T-helper 17 cell (primary cell): ENCODE data around the gene MYO1E. TPM values are rescaled to one million over a fixed set of nuclear protein-coding genes. Genes with fewer than 3 reads are reported as not detected.

Source experiments
- ATAC-seq: fragments of 150-1000 bp; cut with Tn5 transposase; 2 replicates; pipeline ENCODE4 v1.10.0; 2021; ENCODE audit warnings: mild to moderate bottlenecking, moderate library complexity
- DNase-seq, 3 donors: peaks; one replicate each; pipeline versions ENCODE4 v3.0.0 to v3.0.0-alpha.2; 2020 to 2021
- H3K9me3 ChIP-seq: one replicate; pipeline ENCODE4 v1.7.0; 2013; ENCODE audit warnings: low read length, mild to moderate bottlenecking; ENCODE audit not compliant: control insufficient read depth, poor library complexity, severe bottlenecking
- H3K27ac Mint-ChIP-seq: one replicate; pipeline ENCODE4 v1.8.0; 2022; ENCODE audit warnings: mild to moderate bottlenecking, moderate library complexity, mixed read lengths
- H3K27me3 Mint-ChIP-seq: one replicate; pipeline ENCODE4 v1.8.0; 2022; ENCODE audit warnings: mixed read lengths
- H3K36me3 Mint-ChIP-seq: one replicate; pipeline ENCODE4 v1.8.0; 2022; ENCODE audit warnings: low read depth, mixed read lengths
- H3K4me1 Mint-ChIP-seq: one replicate; pipeline ENCODE4 v1.8.0; 2022; ENCODE audit warnings: mild to moderate bottlenecking, mixed read lengths
- H3K4me3 Mint-ChIP-seq: one replicate; pipeline ENCODE4 v1.8.0; 2022; ENCODE audit warnings: mild to moderate bottlenecking, moderate library complexity, mixed read lengths
- total RNA-seq, 4 donors: library from RNA in 2 of 4; stranded (reverse) in 2 of 4; gene quantifications; one replicate each; pipeline ENCODE4 v1.2.3 and lab custom pipeline; 2022 to 2026

The MYO1E gene
- total RNA-seq, 2 donors from 2014 or later, result 4.0 to 4.1 TPM

DNA sequence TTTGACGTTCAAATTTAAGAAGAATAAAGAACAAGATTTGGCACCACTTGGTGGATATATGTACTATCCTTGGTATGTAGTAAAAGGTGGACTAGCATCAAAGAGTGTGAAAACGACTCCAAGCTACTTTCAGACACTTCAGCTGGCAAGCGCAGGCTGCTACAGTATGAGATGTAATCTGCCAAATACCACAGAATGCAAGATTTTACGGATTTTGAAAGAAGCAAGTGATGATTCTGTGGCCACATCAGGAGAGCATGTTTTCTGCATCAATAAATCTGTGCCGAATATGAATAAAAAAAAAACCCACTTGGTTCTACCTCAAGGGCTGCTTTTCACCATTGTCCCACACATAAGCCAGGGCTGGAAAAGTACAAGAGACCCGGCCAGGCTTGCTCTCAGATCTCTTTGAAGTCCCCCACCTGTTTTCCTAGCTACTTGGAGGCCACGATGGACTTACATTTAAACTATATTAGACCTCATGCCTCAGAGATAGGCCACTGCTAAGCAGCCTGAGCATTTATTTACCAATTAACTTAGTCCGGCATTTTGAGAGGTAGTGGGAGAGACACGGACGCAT lies 37.4 kb downstream of the MYO1E start:
- Mint-ChIP-seq H3K27ac (no peak overlapping the region), H3K4me3 (no peak overlapping the region), H3K4me1 (peaks cover 2% of the 10 kb centered on the region), H3K27me3 (peaks cover 7% of the 10 kb centered on the region), H3K36me3 (no peaks in the 10 kb centered on the region)
- ATAC-seq (no peak), DNase-seq (no peak)
- H3K9me3 ChIP-seq, result no peaks in the 10 kb centered on the region

DNA sequence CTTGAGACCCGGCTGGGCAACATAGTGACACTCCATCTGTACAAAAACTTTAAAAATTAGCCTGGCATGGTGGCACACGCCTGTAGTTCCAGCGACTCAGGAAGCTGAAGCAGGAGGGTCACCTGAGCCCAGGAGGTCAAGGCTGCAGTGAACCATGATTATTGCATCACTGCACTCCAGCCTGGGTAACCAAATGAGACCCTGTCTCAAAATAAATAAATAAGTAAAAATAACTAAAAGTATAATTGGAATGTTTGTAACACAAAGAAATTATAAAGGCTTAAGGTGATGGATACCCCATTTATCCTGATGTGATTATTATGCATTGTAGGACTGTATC lies 38.6 kb downstream of the MYO1E start:
- Mint-ChIP-seq H3K36me3 (no peaks in the 10 kb centered on the region), H3K27me3 (peaks cover 14% of the 10 kb centered on the region), H3K4me1 (peaks cover 2% of the 10 kb centered on the region), H3K27ac (no peak overlapping the region), H3K4me3 (no peak overlapping the region)
- no peaks in the 10 kb centered on the region for H3K9me3 ChIP-seq
- ATAC-seq (no peak), DNase-seq (no peak)

DNA sequence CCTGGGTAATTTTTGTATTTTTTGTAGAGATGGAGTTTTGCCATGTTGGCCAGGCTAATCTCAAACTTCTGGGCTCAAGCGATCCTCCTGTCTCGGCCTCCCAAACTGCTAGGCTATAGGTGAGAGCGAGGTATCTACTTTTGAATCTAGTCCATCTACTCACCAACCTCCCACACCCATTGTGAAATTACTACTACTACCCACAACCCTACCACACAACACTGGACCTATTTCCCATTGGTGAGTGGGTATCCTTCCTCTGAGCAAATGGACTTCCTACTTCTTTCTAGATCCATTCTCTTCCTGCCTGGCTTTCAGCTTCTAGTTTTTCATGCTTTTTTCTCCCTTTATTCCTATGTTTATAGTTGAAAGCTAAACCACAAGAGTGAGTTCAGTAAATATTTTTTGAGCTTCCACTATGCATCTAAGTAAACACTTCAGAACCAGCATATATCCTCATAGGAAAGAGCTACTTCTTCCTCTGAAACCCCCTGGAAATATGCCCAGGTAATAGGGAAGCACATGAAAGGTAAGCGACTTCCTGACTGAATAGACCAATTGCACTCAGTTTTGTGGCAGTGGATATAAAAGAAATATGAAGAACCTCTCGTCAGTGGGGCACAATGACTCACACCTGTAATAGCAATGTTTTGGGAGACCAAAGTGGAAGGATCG lies 39.1 kb downstream of the MYO1E start:
- H3K4me1 Mint-ChIP-seq, result peaks cover 2% of the 10 kb centered on the region
- H3K9me3 ChIP-seq, result no peaks in the 10 kb centered on the region
- H3K27me3 Mint-ChIP-seq, result peaks cover 15% of the 10 kb centered on the region
- no peak overlapping the region for H3K27ac Mint-ChIP-seq
- DNase-seq (no peak), ATAC-seq (no peak)
- H3K4me3 Mint-ChIP-seq, result no peak overlapping the region
- no peaks in the 10 kb centered on the region for H3K36me3 Mint-ChIP-seq

DNA sequence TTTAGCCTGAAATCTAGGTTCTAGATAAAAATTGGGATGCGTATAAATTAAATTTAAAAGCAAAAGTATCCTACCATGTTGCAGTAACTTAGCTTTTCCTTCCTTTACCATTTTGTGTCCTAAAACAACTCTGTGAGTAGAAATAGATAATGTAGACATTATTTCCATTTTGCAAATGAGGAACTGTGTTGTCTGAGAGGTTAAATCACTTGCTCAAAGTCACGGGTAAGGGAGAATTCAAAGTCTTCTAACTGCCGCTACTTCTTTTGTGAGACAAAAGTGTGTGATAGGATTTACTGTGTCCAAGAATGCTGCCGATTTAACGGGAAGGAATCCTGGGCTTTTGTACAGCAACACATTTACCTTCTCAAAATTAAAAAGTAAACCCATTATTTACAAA lies 40.7 kb downstream of the MYO1E start:
- ATAC-seq (no peak), DNase-seq (no peak)
- Mint-ChIP-seq H3K27ac (no peak overlapping the region), H3K4me3 (no peak overlapping the region), H3K27me3 (peaks cover 15% of the 10 kb centered on the region), H3K4me1 (peaks cover 2% of the 10 kb centered on the region), H3K36me3 (no peaks in the 10 kb centered on the region)
- no peaks in the 10 kb centered on the region for H3K9me3 ChIP-seq

DNA sequence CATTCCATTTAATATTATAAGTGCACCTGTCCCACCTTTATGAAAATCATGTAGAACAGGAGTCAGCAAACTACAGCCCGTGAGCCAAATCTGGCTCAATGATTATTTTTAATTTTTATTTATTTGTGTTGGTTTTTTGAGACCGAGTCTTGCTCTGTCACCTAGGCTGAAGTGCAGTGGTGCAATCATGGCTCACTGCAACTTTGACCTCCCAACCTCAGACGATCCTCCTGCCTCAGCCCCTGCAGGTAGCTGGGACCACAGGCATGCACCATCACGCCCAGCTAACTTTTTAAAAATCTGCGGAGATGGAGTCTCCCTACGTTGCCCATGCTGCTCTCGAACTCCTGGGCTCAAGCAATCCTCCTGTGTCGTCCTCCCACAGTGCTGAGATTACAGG lies 42.0 kb downstream of the MYO1E start:
- peaks cover 2% of the 10 kb centered on the region for H3K4me1 Mint-ChIP-seq
- ATAC-seq (no peak), DNase-seq (no peak)
- H3K9me3 ChIP-seq, result no peaks in the 10 kb centered on the region
- H3K27me3 Mint-ChIP-seq, result peaks cover 15% of the 10 kb centered on the region
- no peaks in the 10 kb centered on the region for H3K36me3 Mint-ChIP-seq
- H3K4me3 Mint-ChIP-seq, result no peak overlapping the region
- H3K27ac Mint-ChIP-seq, result no peak overlapping the region

DNA sequence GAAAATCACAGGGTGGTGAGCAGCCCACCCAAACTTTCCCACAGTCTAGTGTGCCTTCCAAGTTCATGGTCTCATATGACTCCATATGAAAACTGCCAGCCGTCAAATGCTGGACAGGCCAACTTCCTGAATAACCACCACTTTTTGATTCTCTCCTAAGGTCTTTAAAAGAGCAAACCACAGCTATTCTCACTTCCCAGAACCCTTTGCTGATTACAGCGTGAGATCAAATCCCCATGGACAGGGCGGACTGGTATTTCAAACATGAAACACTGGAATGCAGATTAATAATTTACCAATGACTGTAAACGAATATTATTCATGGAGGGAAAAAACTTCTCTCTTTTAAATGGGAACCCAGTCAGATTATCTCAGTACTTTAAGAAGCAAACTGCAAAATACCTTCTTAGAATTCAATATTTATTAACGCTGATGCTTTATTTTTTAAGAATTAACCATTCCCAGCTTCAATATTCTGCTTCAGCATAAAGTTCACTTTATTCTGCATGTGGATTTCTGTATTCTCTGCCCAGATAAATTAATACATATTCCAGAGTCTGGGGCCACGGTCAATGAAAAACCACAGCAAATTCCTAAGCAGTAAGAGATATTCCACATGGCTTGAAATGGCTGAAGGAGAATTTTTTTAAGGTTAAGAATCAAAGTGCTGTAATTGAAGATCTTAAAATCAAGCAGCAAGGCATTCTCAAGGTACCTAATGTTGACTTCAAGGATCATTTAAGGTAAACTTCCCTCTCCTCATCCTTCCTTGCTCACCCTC lies 42.9 kb downstream of the MYO1E start:
- no peaks in the 10 kb centered on the region for H3K36me3 Mint-ChIP-seq
- DNase-seq, result no peak
- ATAC-seq, result no peak

DNA sequence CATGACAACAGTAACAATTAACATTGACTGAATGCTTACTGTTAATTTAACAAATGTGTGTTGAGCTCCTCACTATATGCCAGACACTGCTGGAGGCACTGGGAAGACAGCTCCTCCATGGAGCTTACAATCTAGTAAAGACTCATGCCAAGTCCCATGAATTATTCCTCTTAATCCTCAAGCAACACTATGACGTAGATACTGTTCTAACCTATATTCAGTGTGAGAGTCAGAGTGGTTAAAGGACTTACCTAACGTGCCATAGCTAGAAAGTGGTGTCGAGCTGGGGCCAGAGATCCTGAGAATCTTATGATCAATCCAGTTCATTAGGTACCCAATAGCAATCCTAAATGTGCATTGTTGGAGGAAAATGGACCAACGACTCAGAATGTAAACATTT lies 43.6 kb downstream of the MYO1E start:
- no peaks in the 10 kb centered on the region for H3K9me3 ChIP-seq
- Mint-ChIP-seq H3K4me1 (peaks cover 4% of the 10 kb centered on the region), H3K36me3 (no peaks in the 10 kb centered on the region), H3K27ac (no peak overlapping the region), H3K4me3 (no peak overlapping the region), H3K27me3 (peaks cover 15% of the 10 kb centered on the region)
- ATAC-seq, result no peak
- DNase-seq, result no peak

More for the DNA sequence above, 42.9 kb downstream of the MYO1E start:
- H3K9me3 ChIP-seq, result no peaks in the 10 kb centered on the region
- peaks cover 15% of the 10 kb centered on the region for H3K27me3 Mint-ChIP-seq
- no peak overlapping the region for H3K27ac Mint-ChIP-seq
- peaks cover 2% of the 10 kb centered on the region for H3K4me1 Mint-ChIP-seq
- H3K4me3 Mint-ChIP-seq, result no peak overlapping the region

DNA sequence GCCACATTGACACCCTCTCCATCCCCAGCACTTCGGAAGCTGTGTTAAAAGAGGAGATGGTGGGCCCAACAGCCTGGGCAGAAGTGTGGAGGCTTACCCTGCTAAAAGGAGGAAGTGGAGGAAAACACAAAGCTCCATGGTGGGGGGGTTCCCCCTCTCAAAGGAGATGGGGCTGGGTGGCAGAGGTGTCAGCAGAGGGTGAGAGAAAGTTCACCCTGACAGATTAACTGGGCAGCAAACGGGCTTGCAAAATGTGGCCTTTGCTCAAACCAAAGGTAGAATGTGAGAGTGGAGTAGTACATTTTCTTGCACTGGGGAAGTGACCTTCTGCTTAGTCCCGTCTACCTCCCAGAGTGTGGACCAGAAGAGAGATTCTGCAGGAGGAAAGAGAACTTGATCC lies 44.7 kb downstream of the MYO1E start:
- no peak overlapping the region for H3K27ac Mint-ChIP-seq
- no peaks in the 10 kb centered on the region for H3K36me3 Mint-ChIP-seq
- H3K4me1 Mint-ChIP-seq, result peaks cover 2% of the 10 kb centered on the region
- H3K27me3 Mint-ChIP-seq, result peaks cover 24% of the 10 kb centered on the region
- DNase-seq (no peak), ATAC-seq (peak; percentile 52)
- H3K9me3 ChIP-seq, result no peaks in the 10 kb centered on the region
- H3K4me3 Mint-ChIP-seq, result no peak overlapping the region

DNA sequence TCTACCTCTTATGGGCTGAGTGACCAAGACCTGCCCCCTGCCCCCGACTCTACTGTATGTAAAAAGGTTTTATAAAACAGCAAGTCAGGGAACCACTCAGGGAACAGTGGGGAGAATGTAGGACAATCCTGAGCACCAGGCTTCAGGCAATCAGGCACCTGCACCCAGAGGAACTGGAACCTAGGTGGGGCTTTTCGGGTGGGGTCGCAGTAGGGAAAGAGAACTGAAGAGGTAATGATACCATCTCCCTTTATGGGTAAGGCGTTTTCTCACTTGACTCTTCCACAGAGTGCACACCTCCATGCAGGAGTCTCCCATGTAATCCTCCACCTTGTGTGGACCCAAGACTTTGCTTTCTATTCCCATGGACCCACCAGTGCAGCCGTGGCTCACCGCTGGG lies 45.8 kb downstream of the MYO1E start:
- no peaks in the 10 kb centered on the region for H3K9me3 ChIP-seq
- no peak for DNase-seq
- Mint-ChIP-seq H3K36me3 (no peaks in the 10 kb centered on the region), H3K27me3 (peaks cover 24% of the 10 kb centered on the region), H3K27ac (no peak overlapping the region), H3K4me1 (peaks cover 5% of the 10 kb centered on the region), H3K4me3 (no peak overlapping the region)
- ATAC-seq, result no peak

DNA sequence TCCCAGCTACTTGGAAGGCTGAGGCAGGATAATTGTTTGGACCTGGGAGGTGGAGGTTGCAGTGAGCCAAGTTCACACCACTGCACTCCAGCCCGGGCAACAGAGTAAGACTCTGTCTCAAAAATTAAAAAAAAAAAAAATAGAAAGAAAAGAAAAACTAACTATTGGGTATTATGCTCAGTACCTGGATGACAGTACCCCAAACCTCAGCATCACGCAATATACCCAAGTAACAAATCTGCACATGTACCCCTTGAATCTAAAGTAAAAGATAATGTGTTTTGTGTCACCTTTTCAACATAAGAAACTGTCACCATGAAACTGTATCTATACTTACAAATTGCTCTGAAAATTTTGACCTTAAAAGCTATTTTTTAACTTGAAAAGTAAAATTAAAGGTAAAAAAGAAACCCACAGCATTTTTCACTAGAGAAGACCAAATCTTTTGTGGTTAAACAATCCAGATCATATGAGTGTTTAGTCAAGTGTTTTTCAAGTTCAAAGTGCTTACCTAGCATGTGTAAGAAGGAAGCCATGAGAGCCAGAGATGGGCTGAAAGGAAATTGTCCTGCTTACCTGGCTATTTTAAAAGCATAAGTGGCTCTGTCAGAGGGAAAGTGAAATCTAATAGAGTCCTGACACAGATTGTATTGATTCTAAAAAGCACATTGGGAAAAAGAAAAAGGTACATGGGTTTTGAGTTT lies 50.5 kb downstream of the MYO1E start:
- Mint-ChIP-seq H3K27ac (no peak overlapping the region), H3K27me3 (peaks cover 9% of the 10 kb centered on the region), H3K36me3 (no peaks in the 10 kb centered on the region), H3K4me1 (peaks cover 8% of the 10 kb centered on the region), H3K4me3 (no peak overlapping the region)
- ATAC-seq (peak; percentile 35), DNase-seq (no peak)
- no peaks in the 10 kb centered on the region for H3K9me3 ChIP-seq

DNA sequence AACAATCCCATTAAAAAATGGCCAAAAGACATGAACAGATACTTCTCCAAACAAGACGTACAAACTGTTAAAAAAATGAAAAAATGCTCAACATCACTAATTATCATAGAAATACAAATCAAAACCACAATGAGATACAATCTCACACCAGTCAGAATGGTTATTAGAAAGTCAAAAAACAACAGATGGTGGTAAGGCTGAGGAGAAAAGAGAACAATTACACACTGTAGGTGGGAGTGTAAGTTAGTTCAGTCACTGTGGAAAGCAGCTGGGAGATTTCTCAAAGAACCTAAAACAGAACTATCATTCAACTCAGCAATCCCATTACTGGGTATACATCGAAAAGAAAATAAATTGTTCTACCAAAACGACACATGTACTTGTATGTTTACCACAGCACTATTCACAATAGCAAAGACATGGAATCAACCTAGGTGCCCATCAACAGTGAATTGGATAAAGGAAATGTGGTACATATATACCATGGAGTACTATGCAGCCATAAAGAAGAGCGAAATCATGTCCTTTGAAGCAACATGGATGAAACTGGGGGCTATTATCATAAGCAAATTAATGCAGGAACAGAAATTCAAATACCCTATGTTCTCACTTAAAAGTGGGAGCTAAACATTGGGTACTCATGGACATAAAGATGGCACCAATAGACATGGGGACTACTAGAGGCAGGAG lies 51.5 kb downstream of the MYO1E start:
- peaks cover 8% of the 10 kb centered on the region for H3K4me1 Mint-ChIP-seq
- no peak for ATAC-seq
- DNase-seq, result no peak
- peaks cover 9% of the 10 kb centered on the region for H3K27me3 Mint-ChIP-seq
- no peaks in the 10 kb centered on the region for H3K36me3 Mint-ChIP-seq
- H3K9me3 ChIP-seq, result no peaks in the 10 kb centered on the region
- H3K27ac Mint-ChIP-seq, result no peak overlapping the region
- peak overlapping the region; percentile 19 for H3K4me3 Mint-ChIP-seq

DNA sequence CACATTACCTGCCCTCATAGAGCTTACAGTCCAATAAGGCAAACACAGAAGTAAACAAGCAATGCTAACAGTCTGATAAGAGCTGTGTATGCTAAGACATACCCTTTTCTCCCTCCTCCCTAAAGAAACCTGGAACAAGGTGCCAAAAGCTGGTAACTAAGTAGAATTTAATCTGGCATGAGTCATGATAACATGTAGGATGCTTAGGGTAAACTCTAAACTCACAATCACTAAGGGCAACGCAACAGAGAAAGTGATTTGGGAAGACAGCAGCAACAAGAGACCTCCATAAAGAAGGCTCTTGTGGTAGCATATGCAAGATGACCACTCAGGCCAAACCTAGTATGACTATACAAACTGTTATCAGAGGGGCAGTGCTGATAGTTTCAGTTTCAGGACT lies 55.5 kb downstream of the MYO1E start:
- Mint-ChIP-seq H3K36me3 (no peaks in the 10 kb centered on the region), H3K27me3 (peaks cover 5% of the 10 kb centered on the region), H3K4me1 (peaks cover 5% of the 10 kb centered on the region), H3K4me3 (no peak overlapping the region), H3K27ac (no peak overlapping the region)
- no peak for DNase-seq
- ATAC-seq, result no peak
- H3K9me3 ChIP-seq, result no peaks in the 10 kb centered on the region

DNA sequence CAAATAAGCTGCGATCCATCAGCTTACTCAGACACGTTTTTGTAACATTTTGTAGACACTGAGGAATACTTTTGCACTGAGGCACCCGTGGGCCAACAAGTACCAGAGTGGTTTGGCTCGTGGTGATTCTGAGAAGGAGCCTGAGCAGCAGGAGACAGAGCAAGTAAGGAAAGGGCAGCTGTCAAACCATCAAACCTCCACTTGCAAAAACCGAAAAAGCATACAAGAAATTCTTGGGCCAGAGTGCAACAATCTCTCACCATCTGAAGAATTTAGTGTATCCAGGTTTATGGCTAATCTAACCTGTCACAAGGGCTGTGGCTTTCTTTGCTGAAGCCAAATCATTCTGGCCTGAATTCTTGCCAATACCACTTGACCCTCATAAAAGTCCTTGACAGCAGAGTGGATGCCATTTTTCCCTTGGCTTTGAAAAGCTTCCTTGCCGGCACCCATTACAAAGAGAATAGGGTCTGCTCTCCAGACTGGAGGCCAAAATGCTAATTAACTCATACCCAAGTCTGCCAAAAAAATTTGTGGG lies 56.7 kb downstream of the MYO1E start:
- no peak overlapping the region for H3K27ac Mint-ChIP-seq
- DNase-seq (no peak), ATAC-seq (no peak)
- no peaks in the 10 kb centered on the region for H3K36me3 Mint-ChIP-seq
- H3K9me3 ChIP-seq, result no peaks in the 10 kb centered on the region
- H3K4me3 Mint-ChIP-seq, result no peak overlapping the region
- H3K27me3 Mint-ChIP-seq, result peaks cover 13% of the 10 kb centered on the region
- H3K4me1 Mint-ChIP-seq, result peaks cover 5% of the 10 kb centered on the region
